K562 (cell line): ENCODE data around the gene QRICH1. TPM values are rescaled to one million over a fixed set of nuclear protein-coding genes. Genes with fewer than 3 reads are reported as not detected.

Experiments used
- ATF3 ChIP-seq, 2 experiments: fragments of 450-650 bp in 1 of 2; sonication (generic) in 1 of 2; formaldehyde crosslinking in 1 of 2; IDR thresholded peaks in 1 of 2; conservative IDR thresholded peaks in 1 of 2; 2 replicates each; pipeline versions ENCODE4 v1.6.1 to v1.8.1; 2016 to 2023; ENCODE audit warnings: mild to moderate bottlenecking in 2 of 2, moderate library complexity in 2 of 2, inconsistent platforms in 1 of 2, missing genetic modification reagents in 1 of 2
- BCLAF1 ChIP-seq, 2 experiments: fragments of 450-650 bp in 1 of 2; IDR thresholded peaks; 2 replicates each; pipeline ENCODE4 v1.6.1; 2011 to 2017; ENCODE audit warnings: low read depth in 2 of 2, antibody characterized with exemption in 1 of 2, borderline replicate concordance in 1 of 2, low read length in 1 of 2, mild to moderate bottlenecking in 1 of 2, mixed read lengths in 1 of 2; ENCODE audit not compliant: control insufficient read depth in 1 of 2
- CBX8 ChIP-seq: fragments of 200-600 bp; sonication (generic); IDR thresholded peaks from 2 replicates; pipeline ENCODE4 v1.6.1; 2012; ENCODE audit warnings: borderline replicate concordance, mixed run types, low read depth, mild to moderate bottlenecking, moderate library complexity, mixed read lengths, low read length, control low read depth, inconsistent platforms; ENCODE audit not compliant: poor library complexity, severe bottlenecking; ENCODE audit errors: extremely low read depth
- DDX20 ChIP-seq: fragments of 450-650 bp; IDR thresholded peaks from 2 replicates; pipeline ENCODE4 v1.6.1; 2016; ENCODE audit warnings: missing genetic modification characterization, low read depth, mild to moderate bottlenecking, missing compliant biosample characterization, moderate library complexity
- HSF4 ChIP-seq: fragments of 250-450 bp; sonication (Bioruptor Pico); IDR thresholded peaks from 2 replicates; pipeline ENCODE4 v2.1.2; 2022; ENCODE audit warnings: mild to moderate bottlenecking, moderate library complexity, borderline replicate concordance
- MLX ChIP-seq, 2 experiments: fragments of 450-650 bp in 1 of 2; sonication (generic) in 1 of 2; formaldehyde crosslinking; conservative IDR thresholded peaks; 2 replicates each; pipeline versions ENCODE4 v1.4.0 to v1.8.1; 2020 to 2022; ENCODE audit warnings: mild to moderate bottlenecking in 1 of 2, missing genetic modification reagents in 1 of 2
- NRF1 ChIP-seq, 2 experiments: fragments of 450-650 bp; IDR thresholded peaks in 1 of 2; conservative IDR thresholded peaks in 1 of 2; 2 replicates each; pipeline ENCODE4 v1.6.1; 2014; ENCODE audit warnings: mild to moderate bottlenecking in 2 of 2
- POLR2AphosphoS5 ChIP-seq: IDR thresholded peaks from 2 replicates; pipeline ENCODE4 v1.6.1; 2011; ENCODE audit warnings: mild to moderate bottlenecking, low read depth, low read length, moderate library complexity; ENCODE audit not compliant: control insufficient read depth, insufficient read depth
- SUPT5H ChIP-seq: fragments of 450-650 bp; IDR thresholded peaks from 2 replicates; pipeline ENCODE4 v1.6.1; 2016
- ZKSCAN3 ChIP-seq: fragments of 250-450 bp; sonication (Bioruptor Pico); IDR thresholded peaks from 2 replicates; pipeline ENCODE4 v1.4.0; 2020
- polyA plus RNA-seq, 8 experiments: library from polyadenylated mRNA; depleted of rRNA in 4 of 8; stranded (reverse) in 5 of 8; unstranded in 3 of 8; fragments of >200 nt; fragmentation: Nextera tagmentation in 2 of 8; fragmentation: Illumina TruSeq in 1 of 8; extraction: Ambion mirVana in 2 of 8; extraction: Trizol in 1 of 8; gene quantifications; 2 replicates each; pipeline versions ENCODE4 v1.2.1 to v1.2.3, GENCODE V29; 2011 to 2014; ENCODE audit warnings: inconsistent platforms in 1 of 8, missing spikeins in 1 of 8
- total RNA-seq, 7 experiments: library from RNA; depleted of rRNA in 6 of 7; stranded (reverse); fragments of >200 nt in 6 of 7; fragmentation: Illumina TruSeq in 2 of 7; extraction: Trizol in 2 of 7; gene quantifications; 2 replicates each; pipeline versions ENCODE4 v1.2.1 to v1.2.3, GENCODE V29; 2011 to 2021; ENCODE audit warnings: low replicate concordance in 1 of 7

The QRICH1 gene
- total and polyA plus RNA-seq, 9 of the 15 experiments (the other 6 are each of a cell fraction or from before 2014, with no cell fraction given), result 20.1 to 99.2 (median 56.7) TPM

GRCh38 chr3:48989126-48989795 is 104.6 kb downstream of the QRICH1 start (continued):
- no peak for TF ChIP-seq BCLAF1 (IDR thresholded peaks at IDR 0.05; ENCODE audit: borderline replicate concordance in 1 of 2, control insufficient read depth in 1 of 2, low read depth in 2 of 2, low read length in 1 of 2)
- no peak for TF ChIP-seq MLX (CRISPR knock-in tag; conservative IDR thresholded peaks at IDR 0.05)
- TF ChIP-seq NRF1 (conservative IDR thresholded peaks at IDR 0.05 in 1 of 2, IDR thresholded peaks at IDR 0.05 in 1 of 2), result peak in 1 of 2 experiments; percentile 70; a peak in 2 of 4 replicates
- TF ChIP-seq CBX8, result no peak
- peak; percentile 43; the same call in 1 of the 2 replicates for TF ChIP-seq POLR2AphosphoS5
- no peak for TF ChIP-seq HSF4 (CRISPR knock-in tag)
- TF ChIP-seq SUPT5H, result peak; percentile 56; the same call in 1 of the 2 replicates
- TF ChIP-seq ATF3 (IDR thresholded peaks at IDR 0.05), result no peak
- TF ChIP-seq ATF3 (CRISPR knock-in tag; conservative IDR thresholded peaks at IDR 0.05), result peak; percentile 73; the same call in 1 of the 2 replicates
- TF ChIP-seq DDX20, result no peak
- no peak for TF ChIP-seq ZKSCAN3
